ENCODE results near the gene CPNE2. TPM values are rescaled to one million over a fixed set of nuclear protein-coding genes. Genes with fewer than 3 reads are reported as not detected.

Gene CPNE2
- total RNA-seq, 2 donors from 2014 or later = 16.0 to 26.1 TPM

DNA sequence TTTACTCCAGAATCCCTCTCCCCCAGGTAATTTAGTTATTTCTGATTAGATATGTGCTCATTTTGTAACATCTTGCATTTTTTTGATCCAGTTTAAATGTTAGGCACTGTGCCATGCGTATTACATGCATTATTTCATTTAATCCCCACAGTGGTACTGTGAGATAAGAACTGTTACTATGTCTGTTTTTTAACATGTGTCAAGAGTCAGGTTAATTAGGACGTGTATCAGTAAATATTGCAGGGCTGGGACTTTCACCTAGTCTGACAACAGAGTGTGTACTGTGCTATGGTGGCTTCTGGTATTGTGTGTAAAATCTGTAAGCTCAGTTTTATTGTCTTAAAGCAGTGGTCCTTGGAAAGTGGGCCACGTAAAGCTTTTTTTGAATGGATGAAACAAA lies 104.4 kb downstream of the CPNE2 start:
- no peaks in the 10 kb centered on the region for H3K36me3 ChIP-seq
- DNase-seq (ENCODE audit: low spot score) = no peak
- H3K9me3 ChIP-seq = no peaks in the 10 kb centered on the region
- H3K4me1 ChIP-seq = peaks cover 0 to 10% of the 10 kb centered on the region in 2 donors
- H3K4me3 ChIP-seq = no peak overlapping the region
- no peak overlapping the region for H3K27ac ChIP-seq
- no peaks in the 10 kb centered on the region for H3K27me3 ChIP-seq
- TF ChIP-seq, protein P1, sequence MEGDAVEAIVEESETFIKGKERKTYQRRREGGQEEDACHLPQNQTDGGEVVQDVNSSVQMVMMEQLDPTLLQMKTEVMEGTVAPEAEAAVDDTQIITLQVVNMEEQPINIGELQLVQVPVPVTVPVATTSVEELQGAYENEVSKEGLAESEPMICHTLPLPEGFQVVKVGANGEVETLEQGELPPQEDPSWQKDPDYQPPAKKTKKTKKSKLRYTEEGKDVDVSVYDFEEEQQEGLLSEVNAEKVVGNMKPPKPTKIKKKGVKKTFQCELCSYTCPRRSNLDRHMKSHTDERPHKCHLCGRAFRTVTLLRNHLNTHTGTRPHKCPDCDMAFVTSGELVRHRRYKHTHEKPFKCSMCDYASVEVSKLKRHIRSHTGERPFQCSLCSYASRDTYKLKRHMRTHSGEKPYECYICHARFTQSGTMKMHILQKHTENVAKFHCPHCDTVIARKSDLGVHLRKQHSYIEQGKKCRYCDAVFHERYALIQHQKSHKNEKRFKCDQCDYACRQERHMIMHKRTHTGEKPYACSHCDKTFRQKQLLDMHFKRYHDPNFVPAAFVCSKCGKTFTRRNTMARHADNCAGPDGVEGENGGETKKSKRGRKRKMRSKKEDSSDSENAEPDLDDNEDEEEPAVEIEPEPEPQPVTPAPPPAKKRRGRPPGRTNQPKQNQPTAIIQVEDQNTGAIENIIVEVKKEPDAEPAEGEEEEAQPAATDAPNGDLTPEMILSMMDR (IDR thresholded peaks at IDR 0.05) = no peak

Other genes starting within 250 kb of the CPNE2 start
- not detected for gene SLC12A3, start 227.4 kb upstream of the CPNE2 start, total RNA-seq
- 100 to 1,000 TPM in 1 of 2 donors, 10 to 100 TPM in 1; 76.4 to 140 TPM for gene HERPUD1, start 160.4 kb upstream of the CPNE2 start, total RNA-seq
- not detected for gene CETP, start 130.6 kb upstream of the CPNE2 start, total RNA-seq
- gene NLRC5, start 103.0 kb upstream of the CPNE2 start, total RNA-seq = 1 to 10 TPM; 8.0 to 9.7 TPM
- gene PSME3IP1, start 93.5 kb downstream of the CPNE2 start, total RNA-seq = 10 to 100 TPM; 55.7 to 79.0 TPM
- 10 to 100 TPM; 17.0 to 17.2 TPM for gene RSPRY1, start 93.7 kb downstream of the CPNE2 start, total RNA-seq
- 10 to 100 TPM; 56.4 to 80.4 TPM for gene ARL2BP, start 152.7 kb downstream of the CPNE2 start, total RNA-seq
- gene PLLP, start 192.1 kb downstream of the CPNE2 start, total RNA-seq = 10 to 100 TPM; 14.4 to 22.4 TPM

All from right atrium auricular region (tissue), 2 donors.